ENCODE results near the gene KIF17. TPM values are rescaled to one million over a fixed set of nuclear protein-coding genes. Genes with fewer than 3 reads are reported as not detected.

KIF17 gene
- polyA plus RNA-seq, 1 of the 3 experiments (the other 2 are of a cell fraction) = 4.3 TPM

- POLR2A ChIA-PET = interaction anchor here (0.6 to 1.6 kb wide), 7 partner anchors 11 to 111 kb away, joined by 3 to 4 read pairs (median 4); partner anchors contain the start of gene FAM43B
- 0% methylated on average over 17 of the region's 20 CpGs for WGBS (ENCODE audit: low lambda C conversion rate)
Measured at GRCh38 chr1:20660847-20661206, 57.0 kb downstream of the KIF17 start.

GRCh38 chr1:20660363-20660762 is 57.4 kb downstream of the KIF17 start:
- no peaks in the 10 kb centered on the region for H3K27me3 ChIP-seq (ENCODE audit: insufficient read depth)
- no peaks in the 10 kb centered on the region for H3F3A ChIP-seq (replicated peaks; ENCODE audit: insufficient read depth)
- no peak for DNase-seq
- H3K4me1 ChIP-seq (ENCODE audit: control insufficient read depth in 1 of 2, insufficient read depth in 2 of 2, low read depth in 1 of 2, low read length in 1 of 2) = peaks cover 9 to 14% of the 10 kb centered on the region in 2 experiments
- peak overlapping the region; percentile 89 to 99 for H3K4me3 ChIP-seq (ENCODE audit: low read depth in 2 of 2, low read length in 1 of 2)
- peak overlapping the region; percentile 94 for H3K4me2 ChIP-seq
- peak overlapping the region; percentile 82; the same call in 1 of the 2 replicates for H2AFZ ChIP-seq (ENCODE audit: low read depth)
- ChIA-PET CTCF (interaction anchor here (1.1 to 3.2 kb wide), 5 partner anchors 19 to 535 kb away, joined by 3 to 12 read pairs (median 6); partner anchors contain the start of gene PINK1), POLR2A (interaction anchor here (0.6 to 1.5 kb wide), 3 partner anchors 27 to 178 kb away, joined by 3 to 4 read pairs (median 4); no protein-coding TSS in a partner anchor)
- WGBS (ENCODE audit: low lambda C conversion rate) = 6% methylated on average over 3 of the region's 3 CpGs
- H3K9ac ChIP-seq = peak overlapping the region; percentile 80
- H3K9me3 ChIP-seq = no peaks in the 10 kb centered on the region
- peaks cover 36 to 37% of the 10 kb centered on the region in 2 experiments for H3K36me3 ChIP-seq (replicated peaks in 1 of 2; ENCODE audit: control insufficient read depth in 1 of 2, insufficient read depth in 2 of 2, low read length in 1 of 2)
- H3K27ac ChIP-seq (ENCODE audit: low read depth in 2 of 2, low read length in 1 of 2) = no peak overlapping the region; a peak in 2 of 4 replicates
- no peaks in the 10 kb centered on the region for H3K9me2 ChIP-seq
- H4K20me1 ChIP-seq (ENCODE audit: insufficient read depth) = no peaks in the 10 kb centered on the region; the same call in 1 of the 2 replicates
- H3K79me2 ChIP-seq (ENCODE audit: insufficient read depth) = peaks cover 57% of the 10 kb centered on the region
- no peak for TF ChIP-seq ZBTB33 (IDR thresholded peaks at IDR 0.05; ENCODE audit: borderline replicate concordance, low read depth)
- no peak for TF ChIP-seq TEAD4 (IDR thresholded peaks at IDR 0.05; ENCODE audit: borderline replicate concordance, insufficient read depth)
- no peak for TF ChIP-seq RFX5 (IDR thresholded peaks at IDR 0.05; ENCODE audit: low read length)
- TF ChIP-seq REST (IDR thresholded peaks at IDR 0.05; ENCODE audit: low read depth, low read length) = no peak
- no peak for TF ChIP-seq RCOR1 (IDR thresholded peaks at IDR 0.05; ENCODE audit: low read length)
- no peak for TF ChIP-seq EZH2phosphoT487 (IDR thresholded peaks at IDR 0.05; ENCODE audit: borderline replicate concordance, low read depth)
- TF ChIP-seq MAX (IDR thresholded peaks at IDR 0.05; ENCODE audit: low read depth) = no peak
- no peak for TF ChIP-seq FOXJ3 (CRISPR knock-in tag; IDR thresholded peaks at IDR 0.05)
- no peak for TF ChIP-seq RXRA (IDR thresholded peaks at IDR 0.05; ENCODE audit: borderline replicate concordance, low read depth)
- TF ChIP-seq EP300 (IDR thresholded peaks at IDR 0.05; ENCODE audit: borderline replicate concordance in 1 of 2, low read depth in 1 of 2, low read length in 1 of 2) = no peak

More at GRCh38 chr1:20660847-20661206, 57.0 kb downstream of the KIF17 start:
- Histone ChIP-seq H3K27me3 (ENCODE audit: insufficient read depth) (no peaks in the 10 kb centered on the region), H3K9me3 (no peaks in the 10 kb centered on the region), H3K4me2 (peak overlapping the region; percentile 94), H3K9me2 (no peaks in the 10 kb centered on the region), H3F3A (replicated peaks; ENCODE audit: insufficient read depth) (no peaks in the 10 kb centered on the region), H3K4me3 (ENCODE audit: low read depth in 2 of 2, low read length in 1 of 2) (peak overlapping the region; percentile 89 to 99), H2AFZ (ENCODE audit: low read depth) (peak overlapping the region; percentile 82; the same call in 1 of the 2 replicates), H3K27ac (ENCODE audit: low read depth in 2 of 2, low read length in 1 of 2) (peak overlapping the region; percentile 38 to 79; a peak in 3 of 4 replicates), H3K36me3 (replicated peaks in 1 of 2; ENCODE audit: control insufficient read depth in 1 of 2, insufficient read depth in 2 of 2, low read length in 1 of 2) (peaks cover 32 to 36% of the 10 kb centered on the region in 2 experiments), H4K20me1 (ENCODE audit: insufficient read depth) (no peaks in the 10 kb centered on the region; the same call in 1 of the 2 replicates), H3K9ac (peak overlapping the region; percentile 80), H3K79me2 (ENCODE audit: insufficient read depth) (peaks cover 54% of the 10 kb centered on the region), H3K4me1 (ENCODE audit: control insufficient read depth in 1 of 2, insufficient read depth in 2 of 2, low read depth in 1 of 2, low read length in 1 of 2) (peaks cover 9 to 14% of the 10 kb centered on the region in 2 experiments)
- TF ChIP-seq EZH2phosphoT487 (IDR thresholded peaks at IDR 0.05; ENCODE audit: borderline replicate concordance, low read depth) = no peak
- TF ChIP-seq ZBTB33 (IDR thresholded peaks at IDR 0.05; ENCODE audit: borderline replicate concordance, low read depth) = no peak
- TF ChIP-seq MAX (IDR thresholded peaks at IDR 0.05; ENCODE audit: low read depth) = no peak
- TF ChIP-seq GABPA (IDR thresholded peaks at IDR 0.05; ENCODE audit: low read depth) = no peak
- CTCF ChIA-PET = interaction anchor here (1.0 to 3.2 kb wide), 7 partner anchors 18 to 534 kb away, joined by 3 to 12 read pairs (median 4); partner anchors contain the start of gene PINK1
- no peak for DNase-seq

Measured in SK-N-SH (cell line).